H9 (cell line): ENCODE measurements around the gene ATF4. TPM values are rescaled to one million over a fixed set of nuclear protein-coding genes. Genes with fewer than 3 reads are reported as not detected.

Source experiments
- DNase-seq: peaks from one replicate; pipeline ENCODE4 v3.0.0-alpha.2; 2017
- H2AFZ ChIP-seq: one replicate; pipeline ENCODE4 v1.6.1; 2013; ENCODE audit warnings: mild to moderate bottlenecking, low read length, control low read depth, moderate library complexity
- H2AK5ac ChIP-seq: 2 replicates; pipeline ENCODE4 v1.6.1; 2013; ENCODE audit warnings: low read length, control low read depth, mixed read lengths; ENCODE audit not compliant: insufficient read length
- H2BK120ac ChIP-seq: one replicate; pipeline ENCODE4 v1.6.1; 2013; ENCODE audit warnings: low read depth, mild to moderate bottlenecking, low read length, control low read depth, inconsistent platforms; ENCODE audit not compliant: poor library complexity, severe bottlenecking
- H2BK12ac ChIP-seq: 2 replicates; pipeline ENCODE4 v1.6.1; 2013; ENCODE audit warnings: low read length, control low read depth, mixed read lengths, low read depth; ENCODE audit not compliant: insufficient read length
- H2BK15ac ChIP-seq: 2 replicates; pipeline ENCODE4 v1.6.1; 2013; ENCODE audit warnings: low read depth, low read length, control low read depth
- H2BK20ac ChIP-seq: one replicate; pipeline ENCODE4 v1.6.1; 2013; ENCODE audit warnings: low read depth, mild to moderate bottlenecking, low read length, control low read depth, inconsistent platforms; ENCODE audit not compliant: poor library complexity, severe bottlenecking
- H2BK5ac ChIP-seq: 2 replicates; pipeline ENCODE4 v1.6.1; 2013; ENCODE audit warnings: low read length, control low read depth, mixed read lengths; ENCODE audit not compliant: insufficient read length
- H3K14ac ChIP-seq: 2 replicates; pipeline ENCODE4 v1.6.1; 2013; ENCODE audit warnings: low read length, control low read depth; ENCODE audit not compliant: insufficient read depth
- H3K18ac ChIP-seq: 2 replicates; pipeline ENCODE4 v1.6.1; 2013; ENCODE audit warnings: low read depth, mild to moderate bottlenecking, mixed read lengths, low read length, control low read depth; ENCODE audit not compliant: insufficient read length
- H3K23ac ChIP-seq: 2 replicates; pipeline ENCODE4 v1.6.1; 2013; ENCODE audit warnings: low read length, control low read depth, mixed read lengths, low read depth; ENCODE audit not compliant: insufficient read length
- H3K23me2 ChIP-seq: 2 replicates; pipeline ENCODE4 v1.6.1; 2013; ENCODE audit warnings: low read depth, mild to moderate bottlenecking, mixed read lengths, low read length, control low read depth; ENCODE audit not compliant: insufficient read length, poor library complexity, severe bottlenecking
- H3K27ac ChIP-seq: 2 replicates; pipeline ENCODE4 v1.5.1; 2013; ENCODE audit warnings: low read length, control low read depth, mixed read lengths, low read depth; ENCODE audit not compliant: insufficient read length
- H3K27me3 ChIP-seq: 2 replicates; pipeline ENCODE4 v1.6.1; 2013; ENCODE audit warnings: low read length, control low read depth, inconsistent platforms; ENCODE audit not compliant: insufficient read depth
- H3K4ac ChIP-seq: 2 replicates; pipeline ENCODE4 v1.6.1; 2013; ENCODE audit warnings: low read depth, mild to moderate bottlenecking, control low read depth, inconsistent platforms, low read length, moderate library complexity
- H3K4me1 ChIP-seq: 2 replicates; pipeline ENCODE4 v1.6.1; 2013; ENCODE audit warnings: low read length, control low read depth, inconsistent platforms; ENCODE audit not compliant: insufficient read depth
- H3K4me2 ChIP-seq: 2 replicates; pipeline ENCODE4 v1.6.1; 2013; ENCODE audit warnings: low read length, control low read depth, mixed read lengths; ENCODE audit not compliant: insufficient read length, insufficient read depth
- H3K56ac ChIP-seq: 2 replicates; pipeline ENCODE4 v1.6.1; 2013; ENCODE audit warnings: low read depth, mild to moderate bottlenecking, mixed read lengths, low read length, control low read depth; ENCODE audit not compliant: insufficient read length
- H3K79me1 ChIP-seq: 2 replicates; pipeline ENCODE4 v1.6.1; 2013; ENCODE audit warnings: low read depth, mild to moderate bottlenecking, moderate library complexity, low read length, control low read depth, inconsistent platforms; ENCODE audit not compliant: insufficient read depth, poor library complexity, severe bottlenecking
- H3K79me2 ChIP-seq: 2 replicates; pipeline ENCODE4 v1.6.1; 2013; ENCODE audit warnings: low read length, control low read depth, inconsistent platforms; ENCODE audit not compliant: insufficient read depth
- H3K9ac ChIP-seq: 2 replicates; pipeline ENCODE4 v1.6.1; 2013; ENCODE audit warnings: low read length, control low read depth, mixed read lengths; ENCODE audit not compliant: insufficient read length; ENCODE audit errors: extremely low read depth
- H3K9me3 ChIP-seq: one replicate; pipeline ENCODE4 v1.6.1; 2013; ENCODE audit warnings: low read depth, low read length, inconsistent platforms; ENCODE audit not compliant: control insufficient read depth
- H3T11ph ChIP-seq: one replicate; pipeline ENCODE4 v1.6.1; 2013; ENCODE audit warnings: mild to moderate bottlenecking, low read length, control low read depth, inconsistent platforms
- H4K20me1 ChIP-seq: one replicate; pipeline ENCODE4 v1.6.1; 2013; ENCODE audit not compliant: control insufficient read depth, insufficient read length, insufficient read depth
- H4K5ac ChIP-seq: 2 replicates; pipeline ENCODE4 v1.6.1; 2013; ENCODE audit warnings: low read depth, mild to moderate bottlenecking, mixed read lengths, low read length, control low read depth; ENCODE audit not compliant: insufficient read length
- H4K8ac ChIP-seq: replicated peaks from 2 replicates; pipeline ENCODE4 v1.6.1; 2013; ENCODE audit warnings: low read length, control low read depth, mixed read lengths, low read depth; ENCODE audit not compliant: insufficient read length
- H4K91ac ChIP-seq: 2 replicates; pipeline ENCODE4 v1.6.1; 2013; ENCODE audit warnings: low read depth, mild to moderate bottlenecking, moderate library complexity, mixed read lengths, low read length, control low read depth; ENCODE audit not compliant: insufficient read length
- H3K27ac Mint-ChIP-seq, 3 experiments: 2 replicates in 2 of 3; 3 replicates in 1 of 3; pipeline ENCODE4 v1.8.0; 2020 to 2021; ENCODE audit warnings: mixed read lengths in 3 of 3, mild to moderate bottlenecking in 1 of 3, moderate library complexity in 1 of 3
- H3K27me3 Mint-ChIP-seq: 2 replicates; pipeline ENCODE4 v1.8.0; 2021; ENCODE audit warnings: low read depth, mild to moderate bottlenecking, moderate library complexity, mixed read lengths
- H3K36me3 Mint-ChIP-seq, 3 experiments: 2 replicates in 2 of 3; 3 replicates in 1 of 3; pipeline ENCODE4 v1.8.0; 2020 to 2021; ENCODE audit warnings: low read depth in 3 of 3, mixed read lengths in 3 of 3; ENCODE audit not compliant: insufficient read depth in 1 of 3
- H3K4me1 Mint-ChIP-seq, 2 experiments: 2 replicates each; pipeline ENCODE4 v1.8.0; 2020; ENCODE audit warnings: mixed read lengths in 2 of 2
- H3K4me3 Mint-ChIP-seq, 2 experiments: 2 replicates in 1 of 2; 3 replicates in 1 of 2; pipeline ENCODE4 v1.8.0; 2020 to 2021; ENCODE audit warnings: mild to moderate bottlenecking in 2 of 2, mixed read lengths in 2 of 2, moderate library complexity in 1 of 2
- H3K9me3 Mint-ChIP-seq, 2 experiments: 2 replicates in 1 of 2; 3 replicates in 1 of 2; pipeline ENCODE4 v1.8.0; 2020; ENCODE audit warnings: mild to moderate bottlenecking in 2 of 2, mixed read lengths in 2 of 2, moderate library complexity in 1 of 2
- WGBS: extraction: QIAGEN DNeasy Blood & Tissue Kit; methylation state at CpG from one replicate; pipeline ENCODE4 v1.1.7; 2013; ENCODE audit warnings: missing lambda C conversion rate, low lambda C conversion rate, mixed read lengths; ENCODE audit not compliant: insufficient read length; ENCODE audit errors: extremely low coverage; 5-methylcytosine and 5-hydroxymethylcytosine counted together
- total RNA-seq: library from RNA; stranded (reverse); gene quantifications from 2 replicates; pipeline ENCODE4 v1.2.1, GENCODE V29; 2021
- TF ChIP-seq, protein P1 (sequence below): fragments of 200-600 bp; sonication (generic); conservative IDR thresholded peaks from 3 replicates; pipeline ENCODE4 v1.8.0; 2021; ENCODE audit warnings: antibody characterized with exemption, mild to moderate bottlenecking

Gene ATF4
- total RNA-seq, 1 experiment from 2014 or later: 455 TPM

GRCh38 chr22:39571538-39571937 is 51.2 kb downstream of the ATF4 start:
- Histone ChIP-seq H3K9me3 (no peaks in the 10 kb centered on the region), H2BK12ac (no peak overlapping the region), H2BK120ac (no peak overlapping the region), H4K20me1 (no peaks in the 10 kb centered on the region), H4K91ac (no peak overlapping the region), H3K79me2 (no peaks in the 10 kb centered on the region), H2BK20ac (no peak overlapping the region), H3K14ac (peak overlapping the region; percentile 16; the same call in 1 of the 2 replicates), H2BK15ac (no peak overlapping the region), H3K4ac (no peak overlapping the region), H3K4me1 (no peaks in the 10 kb centered on the region), H3T11ph (no peak overlapping the region), H3K9ac (no peak overlapping the region), H4K5ac (no peak overlapping the region), H2AFZ (no peak overlapping the region), H4K8ac (no peak overlapping the region), H2BK5ac (no peak overlapping the region), H2AK5ac (no peak overlapping the region), H3K18ac (no peak overlapping the region), H3K79me1 (no peaks in the 10 kb centered on the region), H3K4me2 (no peak overlapping the region), H3K27me3 (no peaks in the 10 kb centered on the region), H3K56ac (no peak overlapping the region), H3K23me2 (no peaks in the 10 kb centered on the region), H3K23ac (no peak overlapping the region), H3K27ac (no peak overlapping the region)
- Mint-ChIP-seq H3K9me3 (no peaks in the 10 kb centered on the region), H3K27me3 (peaks cover 14% of the 10 kb centered on the region), H3K36me3 (no peaks in the 10 kb centered on the region), H3K4me1 (peaks cover 0 to 3% of the 10 kb centered on the region in 2 experiments; a peak in 2 of 4 replicates), H3K4me3 (no peak overlapping the region), H3K27ac (no peak overlapping the region; a peak in 1 of 7 replicates)
- no peak for DNase-seq
- WGBS: no CpG with 5 or more reads among the region's 1 CpG
- TF ChIP-seq, protein P1, sequence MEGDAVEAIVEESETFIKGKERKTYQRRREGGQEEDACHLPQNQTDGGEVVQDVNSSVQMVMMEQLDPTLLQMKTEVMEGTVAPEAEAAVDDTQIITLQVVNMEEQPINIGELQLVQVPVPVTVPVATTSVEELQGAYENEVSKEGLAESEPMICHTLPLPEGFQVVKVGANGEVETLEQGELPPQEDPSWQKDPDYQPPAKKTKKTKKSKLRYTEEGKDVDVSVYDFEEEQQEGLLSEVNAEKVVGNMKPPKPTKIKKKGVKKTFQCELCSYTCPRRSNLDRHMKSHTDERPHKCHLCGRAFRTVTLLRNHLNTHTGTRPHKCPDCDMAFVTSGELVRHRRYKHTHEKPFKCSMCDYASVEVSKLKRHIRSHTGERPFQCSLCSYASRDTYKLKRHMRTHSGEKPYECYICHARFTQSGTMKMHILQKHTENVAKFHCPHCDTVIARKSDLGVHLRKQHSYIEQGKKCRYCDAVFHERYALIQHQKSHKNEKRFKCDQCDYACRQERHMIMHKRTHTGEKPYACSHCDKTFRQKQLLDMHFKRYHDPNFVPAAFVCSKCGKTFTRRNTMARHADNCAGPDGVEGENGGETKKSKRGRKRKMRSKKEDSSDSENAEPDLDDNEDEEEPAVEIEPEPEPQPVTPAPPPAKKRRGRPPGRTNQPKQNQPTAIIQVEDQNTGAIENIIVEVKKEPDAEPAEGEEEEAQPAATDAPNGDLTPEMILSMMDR: no peak

Other genes with a start within 250 kb of the ATF4 start
- gene RPL3, start 200.9 kb upstream of the ATF4 start, total RNA-seq: 2,830 and 2,855 TPM in 2 replicates
- gene SYNGR1, start 170.6 kb upstream of the ATF4 start, total RNA-seq: 13.2 and 14.3 TPM in 2 replicates
- 16.6 and 20.3 TPM in 2 replicates for gene TAB1, start 120.8 kb upstream of the ATF4 start, total RNA-seq
- 4.7 and 5.0 TPM in 2 replicates for gene MGAT3, start 63.5 kb upstream of the ATF4 start, total RNA-seq
- gene MIEF1, start 18.3 kb upstream of the ATF4 start, total RNA-seq: 32.6 and 34.7 TPM in 2 replicates
- gene RPS19BP1, start 12.2 kb downstream of the ATF4 start, total RNA-seq: 65.0 and 72.2 TPM in 2 replicates
- 0.50 and 0.53 TPM in 2 replicates for gene CACNA1I, start 50.2 kb downstream of the ATF4 start, total RNA-seq